ENCODE measurements around the gene RRAD.

Gene RRAD

GRCh38 chr16:66894948-66895688 is 30.2 kb downstream of the RRAD start:
- Histone ChIP-seq H3K36me3 (ENCODE audit: insufficient read depth, low read length) (no peaks in the 10 kb centered on the region), H3K27me3 (ENCODE audit: insufficient read depth, low read length) (no peaks in the 10 kb centered on the region), H3K4me1 (ENCODE audit: insufficient read depth, low read length) (peaks cover 8% of the 10 kb centered on the region), H3K9me3 (ENCODE audit: low read length) (no peaks in the 10 kb centered on the region), H3K4me3 (ENCODE audit: low read length) (no peak overlapping the region), H2AFZ (ENCODE audit: low read depth, low read length) (no peak overlapping the region)

- Histone ChIP-seq H3K27me3 (ENCODE audit: insufficient read depth, low read length) (no peaks in the 10 kb centered on the region), H3K36me3 (ENCODE audit: insufficient read depth, low read length) (no peaks in the 10 kb centered on the region), H3K9me3 (ENCODE audit: low read length) (no peaks in the 10 kb centered on the region), H3K4me3 (ENCODE audit: low read length) (no peak overlapping the region), H3K4me1 (ENCODE audit: insufficient read depth, low read length) (no peaks in the 10 kb centered on the region), H2AFZ (ENCODE audit: low read depth, low read length) (no peak overlapping the region)
Measured at GRCh38 chr16:66894055-66894454, 31.3 kb downstream of the RRAD start.

GRCh38 chr16:66891797-66892196 is 33.5 kb downstream of the RRAD start:
- Histone ChIP-seq H3K9me3 (ENCODE audit: low read length) (no peaks in the 10 kb centered on the region), H3K36me3 (ENCODE audit: insufficient read depth, low read length) (no peaks in the 10 kb centered on the region), H2AFZ (ENCODE audit: low read depth, low read length) (no peak overlapping the region), H3K27me3 (ENCODE audit: insufficient read depth, low read length) (no peaks in the 10 kb centered on the region), H3K4me1 (ENCODE audit: insufficient read depth, low read length) (no peaks in the 10 kb centered on the region), H3K4me3 (ENCODE audit: low read length) (no peak overlapping the region)

GRCh38 chr16:66891360-66891759 is 34.0 kb downstream of the RRAD start:
- H3K4me1 ChIP-seq (ENCODE audit: insufficient read depth, low read length), result no peaks in the 10 kb centered on the region
- H3K27me3 ChIP-seq (ENCODE audit: insufficient read depth, low read length), result no peaks in the 10 kb centered on the region
- H2AFZ ChIP-seq (ENCODE audit: low read depth, low read length), result no peak overlapping the region
- H3K36me3 ChIP-seq (ENCODE audit: insufficient read depth, low read length), result peaks cover 4% of the 10 kb centered on the region
- no peak overlapping the region for H3K4me3 ChIP-seq (ENCODE audit: low read length)
- H3K9me3 ChIP-seq (ENCODE audit: low read length), result no peaks in the 10 kb centered on the region

- Histone ChIP-seq H3K4me1 (ENCODE audit: insufficient read depth, low read length) (no peaks in the 10 kb centered on the region), H2AFZ (ENCODE audit: low read depth, low read length) (no peak overlapping the region), H3K27me3 (ENCODE audit: insufficient read depth, low read length) (no peaks in the 10 kb centered on the region), H3K36me3 (ENCODE audit: insufficient read depth, low read length) (peaks cover 7% of the 10 kb centered on the region), H3K9me3 (ENCODE audit: low read length) (no peaks in the 10 kb centered on the region), H3K4me3 (ENCODE audit: low read length) (no peak overlapping the region)
Measured at GRCh38 chr16:66890799-66891198, 34.5 kb downstream of the RRAD start.

- Histone ChIP-seq H3K27me3 (ENCODE audit: insufficient read depth, low read length) (no peaks in the 10 kb centered on the region), H3K36me3 (ENCODE audit: insufficient read depth, low read length) (peaks cover 17% of the 10 kb centered on the region), H3K4me1 (ENCODE audit: insufficient read depth, low read length) (no peaks in the 10 kb centered on the region), H3K9me3 (ENCODE audit: low read length) (no peaks in the 10 kb centered on the region), H2AFZ (ENCODE audit: low read depth, low read length) (no peak overlapping the region), H3K4me3 (ENCODE audit: low read length) (no peak overlapping the region)
Measured at GRCh38 chr16:66889622-66890021, 35.7 kb downstream of the RRAD start.

GRCh38 chr16:66888647-66889615 is 36.4 kb downstream of the RRAD start:
- Histone ChIP-seq H3K4me3 (ENCODE audit: low read length) (no peak overlapping the region), H3K36me3 (ENCODE audit: insufficient read depth, low read length) (peaks cover 22% of the 10 kb centered on the region), H2AFZ (ENCODE audit: low read depth, low read length) (no peak overlapping the region), H3K4me1 (ENCODE audit: insufficient read depth, low read length) (no peaks in the 10 kb centered on the region), H3K27me3 (ENCODE audit: insufficient read depth, low read length) (no peaks in the 10 kb centered on the region), H3K9me3 (ENCODE audit: low read length) (no peaks in the 10 kb centered on the region)

GRCh38 chr16:66886914-66887313 is 38.4 kb downstream of the RRAD start:
- Histone ChIP-seq H3K36me3 (ENCODE audit: insufficient read depth, low read length) (peaks cover 22% of the 10 kb centered on the region), H3K4me3 (ENCODE audit: low read length) (no peak overlapping the region), H3K4me1 (ENCODE audit: insufficient read depth, low read length) (no peaks in the 10 kb centered on the region), H2AFZ (ENCODE audit: low read depth, low read length) (no peak overlapping the region), H3K27me3 (ENCODE audit: insufficient read depth, low read length) (no peaks in the 10 kb centered on the region), H3K9me3 (ENCODE audit: low read length) (no peaks in the 10 kb centered on the region)

GRCh38 chr16:66886321-66886720 is 39.0 kb downstream of the RRAD start:
- no peak overlapping the region for H3K4me3 ChIP-seq (ENCODE audit: low read length)
- H3K9me3 ChIP-seq (ENCODE audit: low read length), result no peaks in the 10 kb centered on the region
- H3K27me3 ChIP-seq (ENCODE audit: insufficient read depth, low read length), result no peaks in the 10 kb centered on the region
- peaks cover 22% of the 10 kb centered on the region for H3K36me3 ChIP-seq (ENCODE audit: insufficient read depth, low read length)
- no peaks in the 10 kb centered on the region for H3K4me1 ChIP-seq (ENCODE audit: insufficient read depth, low read length)
- no peak overlapping the region for H2AFZ ChIP-seq (ENCODE audit: low read depth, low read length)

- Histone ChIP-seq H3K4me3 (ENCODE audit: low read length) (no peak overlapping the region), H3K4me1 (ENCODE audit: insufficient read depth, low read length) (no peaks in the 10 kb centered on the region), H3K36me3 (ENCODE audit: insufficient read depth, low read length) (peaks cover 22% of the 10 kb centered on the region), H3K27me3 (ENCODE audit: insufficient read depth, low read length) (no peaks in the 10 kb centered on the region), H2AFZ (ENCODE audit: low read depth, low read length) (no peak overlapping the region), H3K9me3 (ENCODE audit: low read length) (no peaks in the 10 kb centered on the region)
Measured at GRCh38 chr16:66885491-66885890, 39.8 kb downstream of the RRAD start.

GRCh38 chr16:66882702-66883101 is 42.6 kb downstream of the RRAD start:
- no peaks in the 10 kb centered on the region for H3K9me3 ChIP-seq (ENCODE audit: low read length)
- peaks cover 22% of the 10 kb centered on the region for H3K36me3 ChIP-seq (ENCODE audit: insufficient read depth, low read length)
- no peak overlapping the region for H3K4me3 ChIP-seq (ENCODE audit: low read length)
- no peaks in the 10 kb centered on the region for H3K27me3 ChIP-seq (ENCODE audit: insufficient read depth, low read length)
- no peak overlapping the region for H2AFZ ChIP-seq (ENCODE audit: low read depth, low read length)
- H3K4me1 ChIP-seq (ENCODE audit: insufficient read depth, low read length), result no peaks in the 10 kb centered on the region

- H2AFZ ChIP-seq (ENCODE audit: low read depth, low read length), result no peak overlapping the region
- no peaks in the 10 kb centered on the region for H3K9me3 ChIP-seq (ENCODE audit: low read length)
- no peaks in the 10 kb centered on the region for H3K4me1 ChIP-seq (ENCODE audit: insufficient read depth, low read length)
- peaks cover 22% of the 10 kb centered on the region for H3K36me3 ChIP-seq (ENCODE audit: insufficient read depth, low read length)
- H3K27me3 ChIP-seq (ENCODE audit: insufficient read depth, low read length), result no peaks in the 10 kb centered on the region
- no peak overlapping the region for H3K4me3 ChIP-seq (ENCODE audit: low read length)
Measured at GRCh38 chr16:66881964-66882508, 43.3 kb downstream of the RRAD start.

GRCh38 chr16:66881560-66881959 is 43.8 kb downstream of the RRAD start:
- no peaks in the 10 kb centered on the region for H3K4me1 ChIP-seq (ENCODE audit: insufficient read depth, low read length)

More at GRCh38 chr16:66881560-66881959, 43.8 kb downstream of the RRAD start:
- Histone ChIP-seq H3K27me3 (ENCODE audit: insufficient read depth, low read length) (no peaks in the 10 kb centered on the region), H2AFZ (ENCODE audit: low read depth, low read length) (no peak overlapping the region), H3K4me3 (ENCODE audit: low read length) (peak overlapping the region; percentile 75), H3K36me3 (ENCODE audit: insufficient read depth, low read length) (peaks cover 20% of the 10 kb centered on the region), H3K9me3 (ENCODE audit: low read length) (no peaks in the 10 kb centered on the region)
